Measurements from ENCODE around the gene PAEP. TPM values are rescaled to one million over a fixed set of nuclear protein-coding genes. Genes with fewer than 3 reads are reported as not detected.
A peak's percentile ranks its signal among the peaks of the same experiment; 100 is the strongest.

PAEP gene
- total RNA-seq, 1 donor from 2014 or later, result not detected

GRCh38 chr9:135600296-135600817 is 38.8 kb downstream of the PAEP start:
- no peak for DNase-seq (ENCODE audit: low read depth)

GRCh38 chr9:135601988-135602387 is 40.4 kb downstream of the PAEP start:
- DNase-seq (ENCODE audit: low read depth), result no peak

DNA sequence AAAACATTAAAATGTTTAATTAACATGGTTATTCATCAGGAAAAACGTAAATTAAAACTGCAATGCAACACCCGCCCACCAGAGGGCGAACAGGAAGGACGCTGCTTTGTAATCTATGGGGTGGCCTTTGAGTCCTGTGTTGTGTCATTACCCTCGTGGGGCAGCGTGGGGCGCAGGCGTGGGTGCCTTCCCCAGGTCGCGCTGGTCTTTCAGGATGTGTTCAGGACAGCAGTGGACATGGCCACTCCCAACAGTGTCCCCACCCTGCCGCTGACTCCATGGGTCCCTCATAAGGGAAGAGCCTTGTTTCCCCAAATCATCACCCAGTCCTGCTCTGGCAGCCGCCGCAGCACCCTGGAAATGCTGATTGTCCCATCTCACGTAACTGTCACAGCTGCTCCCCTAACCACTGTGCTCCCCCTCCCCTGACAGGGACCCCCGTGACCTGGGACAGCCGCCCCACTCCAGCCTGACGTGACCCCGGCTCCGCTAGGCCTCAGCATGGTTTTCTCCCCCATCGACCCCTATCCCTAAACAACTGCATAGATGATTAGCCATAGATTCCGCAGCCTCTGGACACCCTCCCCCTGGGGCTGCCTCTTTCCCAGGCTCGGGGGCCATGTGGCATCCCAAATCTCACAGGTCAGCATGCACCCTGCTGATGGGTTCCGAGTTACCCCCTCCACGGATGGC is 41.4 kb downstream of the PAEP start:
- peak; percentile 2 for DNase-seq (ENCODE audit: low read depth)

GRCh38 chr9:135604437-135605237 is 43.1 kb downstream of the PAEP start:
- no peak for DNase-seq (ENCODE audit: low read depth)

- peak; percentile 1 for DNase-seq (ENCODE audit: low read depth)
Observed at GRCh38 chr9:135605238-135605781, 43.8 kb downstream of the PAEP start.

- no peak for DNase-seq (ENCODE audit: low read depth)
Observed at GRCh38 chr9:135606885-135607259, 45.3 kb downstream of the PAEP start.

DNA sequence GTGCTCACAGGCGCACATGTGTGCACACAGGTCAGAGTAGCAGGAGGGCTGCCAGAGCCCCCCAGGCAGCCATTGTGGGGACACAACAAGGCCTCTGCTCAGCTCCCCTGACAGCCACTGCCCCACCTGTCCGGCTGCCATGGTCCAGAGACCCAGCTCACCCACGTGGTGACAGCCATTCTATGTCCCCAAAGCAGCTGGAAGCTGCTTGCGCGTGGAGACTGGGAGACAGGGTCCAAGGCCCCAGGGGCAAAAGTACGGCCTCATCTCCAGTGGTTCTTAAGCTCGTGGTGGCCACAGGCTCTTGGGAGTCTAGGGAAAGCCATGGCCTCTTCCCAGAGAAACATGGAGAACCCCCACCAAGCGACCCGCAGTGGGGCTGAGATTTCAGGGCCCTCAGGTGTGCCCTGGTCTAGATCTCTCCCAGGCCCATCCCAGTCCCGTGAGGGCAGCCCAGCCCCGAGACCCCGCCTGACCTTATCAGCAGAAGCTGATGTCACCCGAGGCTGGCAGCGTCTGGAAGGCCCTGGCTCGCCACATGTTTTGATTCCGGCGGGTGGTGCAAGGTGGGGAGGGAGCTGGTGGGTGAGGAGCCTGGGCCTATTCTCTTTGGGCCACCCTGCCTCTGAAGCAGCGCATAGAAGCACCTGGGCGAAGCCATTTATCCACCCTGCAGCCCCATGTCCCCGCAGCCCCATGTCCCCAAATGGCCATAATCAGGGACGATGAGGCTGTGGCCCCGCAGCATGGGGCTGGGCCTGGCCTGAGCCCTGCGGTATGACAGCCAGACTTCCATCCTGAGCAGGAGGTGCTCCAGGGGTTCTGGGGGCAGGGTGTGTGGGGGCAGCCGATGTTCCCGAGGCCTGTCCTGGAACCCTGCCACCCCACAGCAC is 46.1 kb downstream of the PAEP start:
- DNase-seq (ENCODE audit: low read depth), result no peak

DNA sequence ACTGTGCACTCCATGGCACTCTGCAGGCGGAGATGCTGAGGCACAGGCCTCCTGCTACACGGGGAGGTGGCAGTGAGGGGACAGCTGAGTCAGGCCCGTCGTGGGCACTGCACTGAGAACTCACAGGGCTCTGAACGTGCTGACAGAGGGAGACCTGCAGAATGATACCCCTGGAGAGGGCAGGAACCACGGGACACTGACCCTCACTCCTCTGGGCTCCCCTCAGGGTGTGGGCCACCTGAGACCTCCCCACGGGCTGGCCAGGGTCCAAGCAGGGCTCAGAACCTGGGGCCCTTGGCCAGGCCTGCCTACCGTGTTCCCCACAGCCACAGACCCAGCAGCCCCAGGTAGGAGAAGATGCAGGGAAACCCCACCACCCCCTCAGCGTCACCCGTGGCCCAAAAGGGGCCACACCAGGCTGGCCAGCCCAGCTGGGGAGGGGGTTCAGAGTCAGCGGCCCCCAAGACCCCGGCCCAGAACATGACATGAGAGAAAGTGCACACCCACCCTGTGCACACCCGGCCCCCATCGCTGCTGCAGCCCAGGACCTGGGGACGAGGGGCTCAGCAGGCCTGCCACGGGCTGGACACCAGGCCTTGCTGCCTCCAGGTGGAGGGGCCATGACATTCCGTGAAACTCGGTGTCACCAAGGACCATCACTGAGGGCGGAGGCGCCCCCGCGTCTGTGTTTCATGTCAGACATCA is 46.9 kb downstream of the PAEP start:
- no peak for DNase-seq (ENCODE audit: low read depth)

DNA sequence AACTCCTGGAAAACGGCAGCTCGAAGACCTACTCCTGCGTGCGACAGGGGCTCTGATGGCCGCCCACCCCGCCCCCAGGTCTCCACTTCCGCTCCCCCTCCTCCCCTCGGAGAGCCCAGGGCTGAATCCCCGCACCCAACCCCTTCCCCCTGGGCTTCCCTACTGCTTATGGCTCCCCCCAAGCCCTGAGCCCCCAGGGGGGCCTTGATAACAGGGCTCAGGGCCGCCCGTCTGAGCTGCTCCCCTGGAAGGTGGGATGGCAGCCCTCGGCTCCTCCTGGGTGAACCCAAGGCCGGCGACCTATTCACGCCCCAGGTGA is 47.4 kb downstream of the PAEP start:
- no peak for DNase-seq (ENCODE audit: low read depth)

DNA sequence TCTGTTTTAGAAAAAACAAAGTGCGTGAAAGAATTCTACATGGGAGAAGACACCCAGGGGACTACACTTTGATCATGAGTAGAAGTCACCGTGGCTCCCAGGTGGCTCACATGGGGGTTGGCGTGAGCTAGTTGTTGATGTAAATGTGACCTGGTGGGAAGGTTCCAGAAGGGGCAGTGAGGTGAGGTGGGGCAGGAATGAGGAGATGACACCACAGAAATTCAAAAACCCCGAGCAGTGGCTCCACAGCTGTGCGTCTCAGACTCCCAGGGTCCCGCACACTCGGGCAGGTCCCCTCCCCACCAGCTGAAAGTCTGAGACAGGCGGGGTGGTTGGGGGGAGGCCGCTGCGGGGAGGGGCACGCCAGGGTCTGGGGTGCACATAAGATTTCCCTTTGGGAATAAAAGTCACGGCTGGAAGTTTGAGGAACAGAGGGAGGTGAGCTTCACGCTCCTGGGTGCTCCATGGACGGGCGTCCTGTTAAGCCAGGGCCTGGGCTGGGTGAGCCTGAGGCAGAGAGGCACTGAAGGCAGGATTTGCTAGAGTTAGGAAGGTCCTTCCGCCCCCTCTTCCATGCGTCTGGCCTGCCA is 47.9 kb downstream of the PAEP start:
- no peak for DNase-seq (ENCODE audit: low read depth)

GRCh38 chr9:135610290-135611141 is 49.0 kb downstream of the PAEP start:
- no peak for DNase-seq (ENCODE audit: low read depth)

DNA sequence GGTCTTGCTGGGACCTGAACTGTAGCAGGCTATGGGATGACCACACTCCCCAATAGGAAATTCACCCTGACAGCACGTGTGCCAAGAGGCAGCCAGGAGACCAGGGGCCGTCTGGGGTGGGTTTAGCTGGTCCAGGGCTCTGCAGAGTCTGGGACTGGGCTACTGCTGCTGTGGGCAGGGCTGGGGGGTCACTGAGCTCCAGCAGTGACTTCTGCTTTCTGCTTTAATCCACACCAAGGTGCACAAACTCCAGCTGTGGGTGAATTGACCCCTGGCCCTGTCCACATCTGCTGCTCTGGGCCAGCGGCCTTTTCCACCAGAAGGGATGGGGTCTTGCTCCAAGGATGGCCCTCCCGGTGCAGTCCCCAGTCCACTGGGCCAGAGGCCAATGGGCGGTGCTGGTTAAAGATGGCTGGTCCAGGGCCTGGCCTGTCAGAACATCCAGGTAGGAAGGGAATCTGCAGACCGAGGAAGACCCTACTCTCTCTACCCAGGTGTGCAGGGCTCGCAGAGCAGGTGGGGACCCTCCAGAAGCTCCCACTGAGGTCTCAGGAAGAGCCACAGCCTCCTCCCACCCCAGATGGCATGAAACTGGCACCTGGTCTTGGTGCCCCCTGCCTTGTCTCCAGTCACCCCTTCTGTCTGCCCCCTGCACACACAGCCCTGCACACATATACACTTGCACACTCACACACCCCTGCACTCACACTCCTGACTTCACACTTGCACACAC is 49.8 kb downstream of the PAEP start:
- no peak for DNase-seq (ENCODE audit: low read depth)

DNA sequence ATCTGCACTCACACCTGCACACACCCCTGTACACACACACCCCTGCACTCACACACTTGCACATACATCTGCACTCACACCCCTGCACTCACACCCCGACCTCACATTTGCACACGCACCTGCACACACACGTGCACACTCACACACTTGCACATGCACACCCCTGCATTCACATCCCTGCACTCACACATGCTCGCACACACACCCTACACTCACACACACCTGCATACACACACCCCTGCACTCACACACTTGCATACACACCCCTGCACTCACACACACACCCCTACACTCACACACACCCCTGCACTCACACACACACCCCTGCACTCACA is 50.3 kb downstream of the PAEP start:
- no peak for DNase-seq (ENCODE audit: low read depth)

DNA sequence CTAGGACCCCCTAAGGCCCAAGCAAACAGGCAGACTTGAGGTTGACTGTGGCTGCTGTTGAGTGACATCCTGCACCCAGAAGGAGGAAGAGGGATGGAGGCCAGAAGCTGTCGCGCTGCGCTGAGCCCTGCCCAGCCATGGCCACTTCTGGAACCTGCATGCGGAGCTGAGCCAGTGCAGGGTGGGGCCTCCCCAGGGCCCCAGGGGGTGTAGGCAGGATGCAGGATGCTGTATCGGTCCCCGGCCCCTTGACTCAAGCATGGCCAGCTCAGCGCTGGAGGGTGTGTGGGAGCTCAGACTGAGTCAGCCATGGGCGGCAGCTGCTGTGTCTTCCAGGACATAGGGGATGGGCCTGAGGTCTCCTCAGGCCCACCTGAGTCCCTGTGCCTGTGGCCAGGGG is 50.9 kb downstream of the PAEP start:
- no peak for DNase-seq (ENCODE audit: low read depth)

- DNase-seq (ENCODE audit: low read depth), result no peak
Observed at GRCh38 chr9:135612981-135613910, 51.7 kb downstream of the PAEP start.

DNA sequence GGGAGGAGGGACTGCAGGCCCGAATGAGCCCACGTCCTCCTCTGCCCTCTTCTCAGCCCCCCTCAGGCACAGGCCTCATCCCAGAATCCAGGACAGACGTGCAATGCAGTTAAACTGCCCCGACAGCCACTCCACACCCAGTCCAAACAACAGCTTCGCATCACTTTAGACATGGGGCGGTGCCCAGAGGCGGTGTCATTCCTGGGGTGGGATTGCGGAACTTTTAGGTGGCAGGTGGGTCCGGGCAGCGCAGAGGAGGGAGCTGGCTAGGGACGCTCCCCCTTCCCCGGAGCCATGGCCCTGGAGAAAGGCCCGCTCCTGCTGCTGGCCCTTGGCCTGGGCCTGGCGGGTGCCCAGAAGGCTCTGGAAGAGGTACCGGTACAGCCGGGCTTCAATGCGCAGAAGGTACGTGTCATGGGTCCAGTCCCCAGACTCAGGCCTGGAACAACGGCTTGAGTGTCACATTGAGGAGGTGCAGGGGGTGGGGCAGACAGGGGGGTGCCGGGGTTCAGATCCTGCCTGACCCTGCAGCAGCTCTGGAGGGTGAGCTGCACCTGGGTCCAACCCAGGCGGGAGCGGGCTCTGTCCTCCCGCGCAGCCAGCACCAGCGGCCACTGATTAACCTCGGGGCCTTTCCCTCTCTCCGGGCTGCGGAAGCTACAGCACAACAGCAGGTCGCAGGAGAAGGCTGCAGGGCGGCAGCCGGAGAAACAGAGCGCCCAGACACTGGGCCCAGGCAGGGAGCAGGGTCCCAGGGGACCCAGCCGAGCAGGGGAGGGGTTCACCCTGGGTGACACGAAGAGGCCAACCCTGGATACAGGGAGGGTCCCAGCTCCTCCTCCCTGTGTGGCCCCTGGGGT is 52.6 kb downstream of the PAEP start:
- no peak for DNase-seq (ENCODE audit: low read depth)

Data from renal cortical epithelial cell (primary cell).